Measurements from ENCODE around the gene FOCAD. TPM values are rescaled to one million over a fixed set of nuclear protein-coding genes. Genes with fewer than 3 reads are reported as not detected.

Gene FOCAD
- total RNA-seq, 4 donors from 2014 or later, result 17.6 to 27.2 (median 20.1) TPM

DNA sequence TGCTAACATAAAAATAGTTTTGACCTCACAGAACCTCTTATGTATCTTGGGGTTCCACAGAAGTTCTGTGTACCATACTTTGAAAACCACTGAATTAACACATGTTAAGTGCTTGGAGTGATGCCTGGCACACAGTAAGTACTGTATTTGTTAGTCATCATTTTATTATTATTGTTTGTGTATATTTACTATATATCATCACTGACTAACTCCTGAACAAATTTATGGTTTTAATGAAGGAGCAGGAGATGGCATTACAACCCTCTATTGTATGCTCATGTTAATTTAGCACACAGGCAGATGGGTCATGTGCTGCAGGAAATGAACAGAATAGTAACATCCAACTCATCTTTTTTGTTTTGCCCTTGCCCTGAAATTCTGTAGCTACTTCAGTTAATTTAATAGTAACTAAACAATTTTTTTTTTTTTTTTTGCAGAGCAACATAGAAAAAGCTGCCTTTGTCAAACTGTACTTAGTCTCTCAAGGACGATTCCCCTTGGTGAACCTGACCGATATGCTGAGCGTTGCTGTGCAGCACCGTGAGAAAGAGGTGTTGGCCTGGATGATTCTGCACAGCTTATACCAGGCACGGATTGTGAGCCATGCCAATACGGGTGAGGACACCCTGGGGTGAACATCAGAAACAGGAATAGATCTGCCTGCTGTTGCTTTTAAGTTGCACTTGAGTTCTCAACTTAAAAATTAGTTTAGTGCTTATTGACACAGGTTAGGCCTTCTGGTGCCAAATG is 302.0 kb downstream of the FOCAD start:
- 82% methylated on average over 6 of the region's 6 CpGs for WGBS
- H3K4me1 ChIP-seq, result peaks cover 7 to 72% (median 51%) of the 10 kb centered on the region in 4 donors
- H3K27ac ChIP-seq (replicated peaks in 1 of 4), result no peak overlapping the region
- no peak overlapping the region for H3K4me3 ChIP-seq
- no peaks in the 10 kb centered on the region for H3K27me3 ChIP-seq
- no peak for TF ChIP-seq EP300 (IDR thresholded peaks at IDR 0.05)
- no peak for TF ChIP-seq CTCF (IDR thresholded peaks at IDR 0.05)
- no peak for TF ChIP-seq POLR2AphosphoS5 (IDR thresholded peaks at IDR 0.05)
- H3K9me3 ChIP-seq, result no peaks in the 10 kb centered on the region
- intact Hi-C loops (cut with DNase I), result no loop called here
- DNase-seq (ENCODE audit: extremely low spot score), result no peak
- H3K36me3 ChIP-seq, result peaks cover 0 to 58% (median 8%) of the 10 kb centered on the region in 4 donors

GRCh38 chr9:20987521-20987920 is 303.5 kb downstream of the FOCAD start:
- Histone ChIP-seq H3K4me1 (peaks cover 2 to 57% (median 38%) of the 10 kb centered on the region in 4 donors), H3K36me3 (peaks cover 0 to 46% (median 8%) of the 10 kb centered on the region in 4 donors), H3K27me3 (no peaks in the 10 kb centered on the region), H3K27ac (replicated peaks in 1 of 4) (no peak overlapping the region), H3K4me3 (no peak overlapping the region), H3K9me3 (no peaks in the 10 kb centered on the region)
- 42% methylated on average over 1 of the region's 1 CpG for WGBS
- no peak for DNase-seq (ENCODE audit: extremely low spot score)
- intact Hi-C loops (cut with DNase I), result no loop called here
- TF ChIP-seq EP300 (IDR thresholded peaks at IDR 0.05) (no peak), POLR2A (IDR thresholded peaks at IDR 0.05; ENCODE audit: low read depth) (no peak), POLR2AphosphoS5 (IDR thresholded peaks at IDR 0.05) (no peak), CTCF (IDR thresholded peaks at IDR 0.05) (no peak)

DNA sequence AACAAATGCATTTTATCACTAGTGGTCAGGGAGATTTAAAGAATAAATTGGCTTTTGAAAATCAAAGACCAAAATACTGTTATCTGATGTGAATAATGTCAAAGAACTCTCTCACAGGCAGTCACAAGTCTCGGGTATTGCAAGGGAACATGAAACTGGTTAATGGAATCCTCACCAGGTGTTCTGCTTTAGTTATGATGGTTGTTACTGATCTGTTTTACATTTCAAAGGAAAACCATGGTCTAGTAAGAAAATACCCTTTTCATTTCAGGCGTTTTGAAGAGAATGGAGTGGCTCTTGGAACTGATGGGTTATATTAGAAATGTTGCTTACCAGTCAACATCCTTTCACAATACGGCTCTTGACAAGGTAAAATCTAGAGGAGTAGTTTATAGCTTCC is 304.0 kb downstream of the FOCAD start:
- Histone ChIP-seq H3K27ac (replicated peaks in 1 of 4) (no peak overlapping the region), H3K4me1 (peaks cover 2 to 51% (median 34%) of the 10 kb centered on the region in 4 donors), H3K36me3 (peaks cover 0 to 45% (median 8%) of the 10 kb centered on the region in 4 donors), H3K4me3 (no peak overlapping the region), H3K27me3 (no peaks in the 10 kb centered on the region), H3K9me3 (no peaks in the 10 kb centered on the region)
- WGBS, result 80% methylated on average over 3 of the region's 3 CpGs
- TF ChIP-seq POLR2AphosphoS5 (IDR thresholded peaks at IDR 0.05), result no peak
- no peak for TF ChIP-seq EP300 (IDR thresholded peaks at IDR 0.05)
- TF ChIP-seq POLR2A (IDR thresholded peaks at IDR 0.05; ENCODE audit: low read depth), result no peak
- no peak for TF ChIP-seq CTCF (IDR thresholded peaks at IDR 0.05)
- DNase-seq (ENCODE audit: extremely low spot score), result no peak
- intact Hi-C loops (cut with DNase I), result no loop called here

- WGBS, result 41% methylated on average over 3 of the region's 3 CpGs
- intact Hi-C loops (cut with DNase I), result no loop called here
These were observed 304.7 kb downstream of the FOCAD start for GRCh38 chr9:20988671-20989315.

GRCh38 chr9:20989923-20990341 is 305.9 kb downstream of the FOCAD start:
- no peak for DNase-seq (ENCODE audit: extremely low spot score)
- 61% methylated on average over 6 of the region's 6 CpGs for WGBS
- no peaks in the 10 kb centered on the region for H3K9me3 ChIP-seq
- TF ChIP-seq CTCF (IDR thresholded peaks at IDR 0.05), result no peak
- no peak for TF ChIP-seq EP300 (IDR thresholded peaks at IDR 0.05)
- no peak for TF ChIP-seq POLR2A (IDR thresholded peaks at IDR 0.05; ENCODE audit: low read depth)
- no peak for TF ChIP-seq POLR2AphosphoS5 (IDR thresholded peaks at IDR 0.05)
- peaks cover 0 to 33% (median 15%) of the 10 kb centered on the region in 4 donors for H3K4me1 ChIP-seq
- no peaks in the 10 kb centered on the region for H3K27me3 ChIP-seq
- intact Hi-C loops (cut with DNase I), result no loop called here
- H3K4me3 ChIP-seq, result no peak overlapping the region
- H3K27ac ChIP-seq (replicated peaks in 1 of 4), result no peak overlapping the region
- H3K36me3 ChIP-seq, result peaks cover 0 to 60% (median 8%) of the 10 kb centered on the region in 4 donors

More at GRCh38 chr9:20988671-20989315, 304.7 kb downstream of the FOCAD start:
- TF ChIP-seq POLR2AphosphoS5 (IDR thresholded peaks at IDR 0.05) (no peak), EP300 (IDR thresholded peaks at IDR 0.05) (no peak), POLR2A (IDR thresholded peaks at IDR 0.05; ENCODE audit: low read depth) (no peak)
- no peaks in the 10 kb centered on the region for H3K27me3 ChIP-seq
- peaks cover 0 to 44% (median 27%) of the 10 kb centered on the region in 4 donors for H3K4me1 ChIP-seq
- H3K4me3 ChIP-seq, result no peak overlapping the region
- DNase-seq (ENCODE audit: extremely low spot score), result no peak
- H3K36me3 ChIP-seq, result peaks cover 0 to 52% (median 8%) of the 10 kb centered on the region in 4 donors
- H3K27ac ChIP-seq (replicated peaks in 1 of 4), result no peak overlapping the region
- H3K9me3 ChIP-seq, result no peaks in the 10 kb centered on the region

Measured in esophagus muscularis mucosa (tissue), 4 donors.